HG03442 (cell line): ENCODE data around the gene ABHD2.
A peak's percentile ranks its signal among the peaks of the same experiment; 100 is the strongest.
"Not testable (repeated sequence)": the region's sequence is repeated elsewhere in the genome, so short reads cannot be mapped to it uniquely, and the experiment has no call there.

Source experiments
- ATAC-seq: cut with Tn5 transposase; IDR thresholded peaks from one replicate; pipeline ENCODE4 v1.9.1; 2021; ENCODE audit warnings: mild to moderate bottlenecking, moderate library complexity; ENCODE audit not compliant: unreplicated experiment

Gene ABHD2

DNA sequence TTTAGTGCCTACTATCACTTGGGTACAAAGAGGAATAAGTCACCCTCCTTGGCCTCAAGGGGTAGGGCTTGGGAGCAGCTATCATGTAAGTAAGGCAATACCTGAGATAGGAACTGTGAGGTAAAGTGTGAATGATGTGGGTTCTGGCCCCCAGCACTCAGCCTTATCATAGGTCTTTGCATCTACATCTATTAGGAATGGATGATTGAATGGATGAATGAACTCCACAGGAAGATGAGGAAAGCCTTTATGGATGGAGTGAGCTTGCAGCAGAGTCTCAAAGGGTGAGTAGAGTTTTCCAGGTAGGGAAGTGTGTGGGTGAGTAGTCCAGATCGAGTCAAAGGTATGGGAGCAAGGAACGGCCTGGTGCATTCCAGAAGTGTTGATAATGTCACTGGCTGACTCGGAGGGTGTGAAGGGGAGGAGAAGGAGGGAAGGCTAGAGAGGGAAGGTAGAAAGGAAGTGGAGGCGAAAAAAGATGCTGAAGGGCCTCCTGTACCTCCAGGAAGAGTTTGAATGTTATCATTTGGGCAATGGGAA is 13.1 kb upstream of the ABHD2 start:
- ATAC-seq: no peak

DNA sequence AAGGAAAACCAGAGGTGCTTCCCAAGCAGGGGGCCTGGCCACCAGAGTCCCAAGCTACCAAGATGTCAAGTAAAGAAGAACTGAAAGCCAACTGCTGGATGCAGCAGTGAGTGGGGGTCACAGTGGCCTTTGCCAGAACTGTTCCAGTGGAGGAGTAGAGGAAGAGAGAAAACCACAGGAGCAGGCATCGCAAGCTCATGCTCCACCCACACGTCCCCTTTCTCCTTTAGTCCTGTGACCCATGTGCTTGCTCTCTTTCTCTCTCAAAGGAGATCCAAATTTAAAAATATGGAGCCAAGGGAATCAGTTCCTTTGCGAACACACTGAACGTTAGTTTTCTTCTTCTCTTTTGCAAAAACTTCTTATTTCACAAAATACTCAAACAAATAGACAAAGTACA is 12.4 kb upstream of the ABHD2 start:
- ATAC-seq: no peak

DNA sequence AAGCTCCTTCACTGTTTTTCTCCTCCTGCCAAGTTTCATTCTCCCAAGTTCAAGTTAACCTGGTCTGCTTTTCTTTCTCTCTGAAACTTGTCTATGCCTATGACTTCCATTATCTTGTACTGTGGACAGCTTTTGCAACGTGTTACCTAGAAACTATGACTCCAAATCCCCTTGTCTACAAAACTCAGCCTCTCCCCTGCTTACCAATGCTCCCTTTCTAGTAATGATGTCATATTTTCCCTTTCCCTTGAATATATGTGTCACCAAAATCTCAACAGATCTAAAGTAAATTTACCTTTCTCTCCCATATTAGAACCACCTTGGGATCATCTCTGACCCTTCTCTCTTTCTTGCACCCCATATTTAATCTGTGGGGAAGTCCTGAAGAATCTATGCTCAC is 10.5 kb upstream of the ABHD2 start:
- ATAC-seq: no peak

DNA sequence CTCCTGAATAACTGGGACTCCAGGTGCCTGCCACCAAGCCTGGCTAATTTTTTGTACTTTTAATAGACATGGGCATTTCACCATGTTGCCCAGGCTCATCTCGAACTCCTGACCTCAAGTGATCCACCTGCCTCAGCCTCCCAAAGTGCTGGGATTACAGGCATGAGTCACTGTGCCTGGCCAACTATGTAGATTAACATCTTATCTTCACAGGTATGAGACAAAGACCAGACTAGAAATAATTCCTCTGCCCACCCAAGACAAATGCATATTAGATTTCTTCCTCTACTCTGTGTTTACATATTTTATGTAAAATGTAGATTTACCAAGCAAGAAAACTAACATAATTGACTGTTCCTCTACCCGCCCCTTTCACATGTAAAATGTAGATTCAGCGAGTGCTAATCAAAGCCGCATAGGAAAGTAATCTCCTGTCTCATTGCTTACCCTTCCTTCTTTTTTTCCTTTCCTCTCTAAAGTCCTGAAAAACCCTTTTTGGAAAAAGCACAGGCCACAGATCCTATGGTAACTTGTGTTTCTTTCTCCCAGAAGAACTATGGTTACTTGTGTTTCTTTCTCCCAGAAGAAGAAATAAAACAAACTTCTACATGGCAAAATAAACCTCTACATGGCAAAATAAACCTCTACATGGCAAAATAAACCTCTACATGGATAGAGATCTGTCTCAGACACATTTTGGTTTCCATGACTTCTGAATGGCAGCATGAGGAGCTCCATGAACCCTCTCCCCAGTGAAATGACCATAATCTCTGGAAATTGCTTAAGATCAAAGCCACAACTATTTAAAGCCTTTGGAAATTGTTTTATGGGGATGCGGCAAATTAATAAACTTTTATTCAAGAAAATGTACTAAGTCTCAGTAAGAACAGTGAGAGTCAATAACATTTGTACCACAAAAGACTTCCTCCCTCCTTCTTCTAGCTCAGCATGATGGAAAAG is 9.1 kb upstream of the ABHD2 start:
- ATAC-seq: no peak

DNA sequence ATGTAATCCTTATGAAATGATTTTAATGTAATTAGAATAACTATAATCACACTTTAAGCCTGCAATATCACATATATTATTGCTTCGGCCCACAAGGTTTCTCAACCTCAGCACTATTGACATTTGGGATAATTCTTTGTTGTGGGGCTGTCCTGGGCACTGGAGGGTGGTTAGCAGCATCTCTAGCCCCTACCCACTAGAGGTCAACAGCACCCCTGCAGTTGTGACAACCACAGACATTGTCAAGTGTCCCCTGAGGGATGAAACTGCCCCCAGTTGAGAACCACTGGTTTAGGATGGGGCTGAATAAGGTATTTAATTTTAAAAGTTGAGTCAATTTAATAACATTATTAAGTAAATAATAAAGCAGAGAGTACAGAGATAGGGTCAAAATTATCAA is 6.4 kb upstream of the ABHD2 start:
- ATAC-seq: no peak

DNA sequence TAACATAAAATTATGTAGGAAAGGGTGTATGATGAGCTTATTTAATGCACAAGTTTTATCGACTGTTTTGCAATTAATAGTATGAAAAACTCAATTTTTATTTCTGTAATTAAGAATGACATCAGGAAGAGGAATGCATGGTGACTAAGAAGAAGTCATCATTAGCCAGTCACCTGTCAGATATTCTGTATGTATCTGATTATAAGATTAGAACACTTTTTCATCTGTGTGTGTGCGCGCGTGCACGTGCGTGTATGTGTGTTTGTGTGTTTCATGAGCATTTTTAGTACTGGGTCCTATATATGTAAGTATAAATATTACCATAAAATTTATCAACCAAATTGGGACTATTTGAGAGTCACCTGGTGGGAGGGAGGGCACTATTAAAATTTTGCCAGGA is 5.0 kb upstream of the ABHD2 start:
- ATAC-seq: no peak

DNA sequence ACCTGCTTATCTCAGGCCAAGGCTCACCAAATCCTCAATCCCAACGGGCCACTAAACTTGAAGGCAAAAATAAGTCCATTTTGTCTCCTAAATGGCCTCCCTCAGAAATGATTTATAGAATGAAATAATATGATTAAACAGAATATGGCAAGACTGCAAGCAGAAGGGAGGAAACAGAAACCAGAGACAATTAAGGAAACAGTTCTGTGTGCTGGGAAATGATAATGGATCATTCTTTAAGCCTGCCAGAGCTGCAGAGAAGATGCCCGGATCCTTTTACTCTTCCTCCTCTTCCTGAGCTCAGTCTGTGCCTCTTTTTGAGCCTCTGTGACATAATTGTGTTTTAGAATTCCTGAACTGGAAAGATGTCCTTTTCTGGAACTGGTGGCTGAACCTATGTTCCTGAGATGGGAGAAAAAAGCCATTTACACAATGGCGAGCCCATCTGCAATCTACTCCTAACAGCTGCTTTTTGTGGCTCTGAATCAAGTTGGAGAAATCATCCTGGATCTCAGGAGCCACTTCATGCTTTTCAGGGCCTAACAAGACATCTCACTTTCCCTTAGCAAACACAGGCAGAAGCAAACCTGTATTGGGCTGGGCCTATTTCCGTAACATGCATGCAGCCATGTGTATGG is 2.8 kb upstream of the ABHD2 start:
- no peak for ATAC-seq

DNA sequence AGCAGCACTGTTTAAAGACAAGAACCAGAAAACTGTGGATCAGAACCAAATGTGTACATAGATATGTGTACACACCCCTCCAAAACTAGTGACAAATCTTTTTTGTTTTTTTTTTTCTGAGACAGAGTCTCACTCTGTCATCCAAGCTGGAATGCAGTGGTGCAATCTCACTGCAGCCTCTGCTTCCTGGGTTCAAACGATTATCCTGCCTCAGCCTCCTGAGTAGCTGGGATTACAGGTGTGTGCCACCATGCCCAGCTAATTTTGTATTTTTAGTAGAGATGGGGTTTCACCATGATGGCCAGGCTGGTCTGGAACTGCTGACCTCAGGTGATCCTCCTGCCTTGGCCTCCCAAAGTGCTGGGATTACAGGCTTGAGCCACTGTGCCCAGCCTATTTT is 2.3 kb upstream of the ABHD2 start:
- ATAC-seq: not testable (repeated sequence)

DNA sequence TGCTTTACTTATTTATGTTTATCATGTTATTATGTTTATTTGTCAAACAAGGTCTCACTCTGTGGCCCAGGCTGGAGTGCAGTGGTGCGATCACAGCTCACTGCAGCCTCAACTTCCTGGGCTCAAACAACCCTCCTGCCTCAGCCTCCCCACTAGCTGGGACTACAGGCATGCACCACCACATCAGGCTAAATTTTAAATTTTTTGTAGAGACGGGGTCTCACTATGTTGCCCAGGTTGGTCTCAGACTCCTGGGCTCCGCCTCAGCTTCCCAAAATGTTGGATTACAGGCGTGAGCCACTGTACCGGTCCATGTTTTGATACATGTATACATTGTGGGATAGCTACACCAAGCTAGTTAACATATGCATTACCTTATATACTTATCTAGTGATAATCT is 1.9 kb upstream of the ABHD2 start:
- ATAC-seq: not testable (repeated sequence)

DNA sequence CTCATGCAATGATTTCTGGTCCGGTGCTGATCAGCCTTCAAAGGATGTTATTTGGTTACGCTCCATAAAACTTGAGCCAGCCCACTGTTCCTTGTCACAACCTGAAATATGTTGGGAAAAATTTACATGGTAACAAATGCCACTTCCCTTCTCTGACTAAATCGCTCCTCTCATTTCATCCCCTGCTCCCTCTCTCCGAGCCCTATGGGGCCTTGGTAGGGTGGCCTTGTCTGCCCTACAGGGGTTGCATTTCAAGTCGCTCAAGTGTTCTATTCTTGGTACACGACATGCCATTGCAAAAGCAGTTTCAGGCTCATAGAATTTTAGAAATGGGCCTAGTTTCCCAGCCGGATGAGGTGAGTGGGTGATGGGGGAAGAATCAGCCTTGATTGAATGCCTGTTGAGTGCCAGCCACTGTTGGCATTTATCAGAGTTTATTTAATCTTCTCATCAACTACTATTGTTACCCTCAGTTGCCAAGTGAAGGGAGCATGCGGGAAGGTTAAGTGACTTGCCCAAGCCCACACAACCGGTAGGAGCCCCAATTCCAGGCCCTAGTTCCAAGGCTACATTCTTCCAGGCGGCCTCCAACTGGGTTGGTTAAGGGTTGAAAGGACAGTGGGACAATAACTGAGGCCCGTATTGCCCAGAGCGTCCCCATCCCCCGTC is 961 bp upstream of the ABHD2 start:
- no peak for ATAC-seq

DNA sequence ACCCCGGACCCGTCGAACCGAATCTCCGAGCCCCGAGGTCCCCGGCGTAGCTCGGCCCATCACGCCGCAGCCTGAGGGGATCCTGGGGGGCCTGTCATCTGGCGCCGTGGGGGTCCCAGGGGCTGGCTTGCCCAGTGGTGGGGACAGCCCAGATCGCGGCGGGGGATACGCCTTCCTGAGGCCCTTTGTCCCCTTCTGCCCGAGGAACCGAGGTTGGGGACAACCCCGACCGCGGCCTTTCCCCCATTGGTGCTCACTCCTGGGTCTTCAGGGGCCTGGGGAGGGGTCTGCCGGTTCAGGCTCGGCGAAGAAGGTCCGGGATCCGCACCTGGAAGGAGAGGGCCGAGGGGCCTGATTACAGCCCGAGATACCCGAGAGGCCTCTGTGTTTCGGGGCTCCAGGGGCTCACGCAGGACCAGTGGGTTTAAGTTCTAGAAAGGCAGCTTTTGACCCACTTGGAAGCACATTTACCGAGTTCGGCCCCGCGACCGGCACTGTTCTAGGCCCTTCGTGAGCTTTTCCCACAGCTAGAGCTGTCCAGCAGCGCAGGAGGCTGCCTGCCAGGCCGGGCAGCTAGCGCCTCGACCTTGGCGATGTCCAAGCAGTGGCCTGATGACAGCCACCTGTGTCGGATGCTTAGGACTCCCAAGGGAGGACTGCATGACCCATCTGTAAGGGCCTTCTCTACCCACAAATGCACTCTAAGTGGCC is 504 bp downstream of the ABHD2 start:
- ATAC-seq: peak; percentile 9

DNA sequence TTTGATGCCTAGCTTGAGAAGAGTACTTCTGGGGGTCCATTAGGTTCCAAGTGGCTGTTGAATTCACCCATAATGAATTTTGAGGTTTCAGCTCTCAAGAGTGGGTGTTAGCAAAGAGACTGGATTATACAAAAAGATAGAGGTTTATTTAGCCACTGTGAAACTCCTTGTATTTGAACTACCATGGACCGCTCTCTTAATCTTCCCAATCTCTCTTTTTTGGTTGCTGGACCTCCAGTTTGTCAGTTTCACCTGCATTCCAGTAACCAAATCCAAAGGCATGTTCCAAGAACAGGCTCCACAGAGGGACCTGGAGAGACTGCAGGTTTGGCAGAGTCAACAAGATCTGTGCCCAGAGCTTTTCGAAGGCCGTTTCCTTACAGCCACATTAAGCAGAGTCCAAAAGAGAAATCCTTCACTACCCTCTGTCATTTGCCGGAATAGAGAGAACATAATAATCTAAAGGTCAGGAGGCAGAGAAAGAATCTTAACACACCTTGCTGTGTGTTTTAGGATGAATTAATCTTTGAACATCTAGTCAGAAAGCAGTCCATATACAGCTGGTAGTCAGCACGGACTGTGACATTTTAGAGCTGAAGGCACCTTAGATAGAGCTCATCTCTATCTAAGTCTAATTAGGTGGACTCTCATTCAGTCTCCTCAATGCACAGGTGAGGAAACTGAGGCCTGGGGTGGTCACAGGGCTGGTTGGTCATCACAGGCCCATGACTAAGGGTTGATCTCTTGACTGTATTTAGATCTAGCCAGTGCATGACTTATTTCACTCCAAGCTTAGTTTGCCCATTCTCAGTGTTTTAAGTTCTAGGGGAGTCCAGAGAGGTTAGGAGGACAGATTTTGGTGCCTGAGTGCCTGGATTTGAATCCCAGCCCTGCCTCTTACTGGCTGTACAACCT is 1.3 kb downstream of the ABHD2 start:
- no peak for ATAC-seq

DNA sequence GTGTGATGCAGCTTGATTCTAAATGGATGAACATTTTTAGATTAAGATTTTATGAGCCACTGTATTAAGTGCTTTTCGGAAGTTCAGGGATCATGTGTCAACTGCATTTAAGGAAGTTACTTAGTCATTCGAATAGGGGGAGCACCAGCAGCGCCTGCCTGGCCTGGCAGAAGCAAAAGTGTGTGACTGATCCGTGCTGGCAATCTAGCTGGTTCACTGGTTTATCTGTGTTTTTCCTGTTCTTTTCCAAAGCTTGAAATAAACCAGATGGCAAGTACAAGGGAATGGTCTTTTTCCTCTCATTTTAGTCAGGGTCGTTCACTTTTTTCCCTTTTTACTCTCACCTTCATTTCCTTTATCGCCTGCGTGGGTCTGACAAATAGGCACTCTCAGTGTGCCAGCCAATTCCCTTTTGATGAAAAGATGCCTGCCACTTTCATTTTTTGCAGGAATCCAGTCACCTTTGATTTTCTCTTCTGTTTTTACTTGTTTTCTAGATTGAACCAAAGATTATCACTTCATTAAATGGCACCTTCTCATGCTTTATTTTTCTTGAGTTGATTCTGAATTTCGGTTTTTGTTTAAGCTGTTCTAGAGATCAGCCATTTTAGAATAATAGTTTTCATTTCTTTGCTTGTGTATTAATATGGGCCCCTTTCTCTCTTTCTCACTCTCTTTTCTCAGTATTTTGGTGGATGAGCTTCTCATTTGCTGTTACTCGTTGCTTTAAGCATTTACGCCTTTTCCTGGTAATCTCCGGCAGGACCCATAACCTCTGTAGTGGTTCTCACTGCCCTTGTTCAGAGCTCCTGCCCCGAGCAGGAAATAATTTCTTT is 2.8 kb downstream of the ABHD2 start:
- no peak for ATAC-seq

DNA sequence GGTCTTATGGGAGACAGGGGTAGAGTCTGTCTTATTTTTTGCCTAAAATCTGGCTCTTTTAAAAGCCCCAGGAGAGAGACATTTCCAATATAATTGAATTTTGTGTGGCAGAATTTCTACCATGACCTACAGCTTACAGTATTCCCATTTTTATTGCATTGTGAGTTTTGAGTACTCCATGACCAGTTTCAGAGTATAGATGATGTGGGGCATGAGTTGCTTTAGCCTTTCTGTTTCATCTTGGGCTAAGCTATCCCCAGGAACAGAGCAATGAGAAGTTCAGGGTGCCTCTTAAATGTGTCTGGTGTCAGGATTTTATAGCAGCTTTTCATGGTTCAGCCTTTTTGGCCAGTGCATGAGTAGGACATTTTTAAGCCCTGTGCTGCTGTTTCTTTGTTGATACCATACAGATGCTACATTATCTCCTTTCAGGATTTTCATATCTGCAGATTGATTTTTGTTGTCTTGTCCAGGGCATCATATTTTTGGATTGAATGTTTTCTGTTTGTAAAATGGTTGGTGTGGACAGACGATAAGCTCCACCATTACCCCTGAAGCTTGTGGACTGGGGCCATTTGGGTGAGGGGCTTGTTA is 3.5 kb downstream of the ABHD2 start:
- ATAC-seq: no peak

DNA sequence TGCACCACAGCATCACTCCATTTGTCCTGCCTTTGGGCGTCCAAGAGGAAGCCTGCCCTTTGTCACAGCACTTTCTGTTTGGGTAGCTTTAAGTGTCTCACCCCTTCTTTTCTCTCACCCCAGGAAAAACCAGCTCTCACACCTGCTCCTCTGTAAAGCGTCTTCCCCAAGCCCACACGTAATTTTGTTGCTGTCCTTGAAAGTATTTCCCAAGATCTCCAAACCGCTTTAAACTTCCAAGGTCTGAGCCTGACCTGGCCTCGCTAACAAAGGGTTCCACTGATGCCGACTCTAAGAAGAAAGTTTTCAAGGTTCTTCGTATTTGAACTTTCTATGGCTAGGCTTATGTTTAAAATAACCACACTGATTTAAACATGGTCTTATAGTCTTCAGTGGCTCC is 5.3 kb downstream of the ABHD2 start:
- ATAC-seq: no peak

DNA sequence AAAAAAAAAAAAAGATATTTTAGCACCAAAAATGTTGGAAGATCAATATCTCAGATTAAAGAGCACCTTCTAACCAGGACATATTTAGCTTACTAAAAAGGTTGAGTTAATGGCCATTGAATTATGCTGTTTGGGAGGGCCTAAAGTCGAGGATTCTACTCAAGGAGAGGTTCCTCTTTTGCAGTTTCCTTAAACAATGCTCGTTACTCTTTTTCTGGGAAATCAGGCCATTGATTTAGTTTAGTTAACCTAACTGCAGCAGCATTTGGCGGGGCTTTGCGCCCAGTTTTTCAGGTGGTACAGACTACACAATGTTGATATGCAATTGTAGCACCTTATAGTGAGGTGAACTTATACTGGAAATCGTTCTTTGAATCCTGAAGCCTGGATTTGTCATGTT is 6.8 kb downstream of the ABHD2 start:
- no peak for ATAC-seq

DNA sequence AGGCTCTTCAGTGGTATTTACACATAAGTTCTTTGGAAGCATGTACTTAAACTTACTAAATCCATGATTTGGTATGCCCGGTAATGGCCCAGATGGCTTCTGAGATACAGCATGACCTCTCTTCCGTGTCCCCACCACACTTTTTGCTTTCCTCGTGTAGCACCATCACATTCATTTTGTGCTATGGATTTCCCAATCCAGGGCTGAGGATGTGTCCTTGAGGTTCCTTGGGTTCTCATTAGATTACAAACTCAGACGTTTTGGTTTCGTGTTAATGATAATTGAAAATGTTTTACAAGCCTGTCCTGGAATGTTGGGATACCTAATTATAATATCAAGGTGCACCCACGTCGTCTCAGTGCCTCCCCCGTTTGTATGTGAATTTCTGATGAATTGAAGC is 7.3 kb downstream of the ABHD2 start:
- ATAC-seq: no peak

DNA sequence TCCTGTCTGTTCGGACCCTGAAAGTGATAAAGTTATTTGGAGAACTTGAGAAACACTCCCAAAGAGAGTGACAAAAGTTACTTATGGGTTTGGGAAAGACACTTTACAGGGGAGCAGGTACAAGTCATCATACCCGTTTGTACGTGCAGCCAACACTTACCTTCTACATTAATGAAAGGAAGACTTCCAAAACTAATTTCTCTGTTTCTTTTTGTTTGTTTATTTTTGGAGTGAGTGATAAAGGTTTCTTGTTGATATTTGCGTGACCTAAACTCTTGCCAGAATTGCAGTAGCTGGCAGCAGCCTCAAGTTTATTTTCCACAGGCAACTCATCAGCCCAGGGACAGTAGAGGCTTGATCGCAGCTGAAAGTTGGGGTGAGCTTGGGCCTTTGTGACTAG is 8.4 kb downstream of the ABHD2 start:
- ATAC-seq: no peak

DNA sequence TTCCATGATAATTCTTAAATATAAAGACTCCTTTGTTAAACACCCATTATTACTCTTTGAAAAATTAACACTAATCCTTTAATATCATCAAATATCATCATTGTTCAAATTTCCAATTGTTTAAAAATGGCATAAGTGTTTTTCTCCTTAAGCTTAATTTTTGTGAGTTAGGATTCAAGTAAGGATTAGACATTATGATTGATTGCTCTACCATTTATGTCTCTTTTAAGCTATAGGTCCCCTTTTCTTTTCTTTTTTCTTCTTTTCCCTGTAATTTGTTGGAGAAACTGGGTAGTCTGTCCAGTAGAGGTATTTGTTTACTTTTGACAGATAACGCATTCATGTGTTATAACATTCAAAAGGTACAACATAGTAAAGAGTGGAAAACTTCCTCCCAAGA is 9.1 kb downstream of the ABHD2 start:
- no peak for ATAC-seq
